H9 (cell line): ENCODE data around the gene FHL1. TPM values are rescaled to one million over a fixed set of nuclear protein-coding genes. Genes with fewer than 3 reads are reported as not detected.

ENCODE experiments used
- DNase-seq: peaks from one replicate; pipeline ENCODE4 v3.0.0-alpha.2; 2017
- H2AFZ ChIP-seq: one replicate; pipeline ENCODE4 v1.6.1; 2013; ENCODE audit warnings: mild to moderate bottlenecking, low read length, control low read depth, moderate library complexity
- H2AK5ac ChIP-seq: 2 replicates; pipeline ENCODE4 v1.6.1; 2013; ENCODE audit warnings: low read length, control low read depth, mixed read lengths; ENCODE audit not compliant: insufficient read length
- H2BK120ac ChIP-seq: one replicate; pipeline ENCODE4 v1.6.1; 2013; ENCODE audit warnings: low read depth, mild to moderate bottlenecking, low read length, control low read depth, inconsistent platforms; ENCODE audit not compliant: poor library complexity, severe bottlenecking
- H2BK12ac ChIP-seq: 2 replicates; pipeline ENCODE4 v1.6.1; 2013; ENCODE audit warnings: low read length, control low read depth, mixed read lengths, low read depth; ENCODE audit not compliant: insufficient read length
- H2BK15ac ChIP-seq: 2 replicates; pipeline ENCODE4 v1.6.1; 2013; ENCODE audit warnings: low read depth, low read length, control low read depth
- H2BK20ac ChIP-seq: one replicate; pipeline ENCODE4 v1.6.1; 2013; ENCODE audit warnings: low read depth, mild to moderate bottlenecking, low read length, control low read depth, inconsistent platforms; ENCODE audit not compliant: poor library complexity, severe bottlenecking
- H2BK5ac ChIP-seq: 2 replicates; pipeline ENCODE4 v1.6.1; 2013; ENCODE audit warnings: low read length, control low read depth, mixed read lengths; ENCODE audit not compliant: insufficient read length
- H3K14ac ChIP-seq: 2 replicates; pipeline ENCODE4 v1.6.1; 2013; ENCODE audit warnings: low read length, control low read depth; ENCODE audit not compliant: insufficient read depth
- H3K18ac ChIP-seq: 2 replicates; pipeline ENCODE4 v1.6.1; 2013; ENCODE audit warnings: low read depth, mild to moderate bottlenecking, mixed read lengths, low read length, control low read depth; ENCODE audit not compliant: insufficient read length
- H3K23ac ChIP-seq: 2 replicates; pipeline ENCODE4 v1.6.1; 2013; ENCODE audit warnings: low read length, control low read depth, mixed read lengths, low read depth; ENCODE audit not compliant: insufficient read length
- H3K23me2 ChIP-seq: 2 replicates; pipeline ENCODE4 v1.6.1; 2013; ENCODE audit warnings: low read depth, mild to moderate bottlenecking, mixed read lengths, low read length, control low read depth; ENCODE audit not compliant: insufficient read length, poor library complexity, severe bottlenecking
- H3K27ac ChIP-seq: 2 replicates; pipeline ENCODE4 v1.5.1; 2013; ENCODE audit warnings: low read length, control low read depth, mixed read lengths, low read depth; ENCODE audit not compliant: insufficient read length
- H3K27me3 ChIP-seq: 2 replicates; pipeline ENCODE4 v1.6.1; 2013; ENCODE audit warnings: low read length, control low read depth, inconsistent platforms; ENCODE audit not compliant: insufficient read depth
- H3K4ac ChIP-seq: 2 replicates; pipeline ENCODE4 v1.6.1; 2013; ENCODE audit warnings: low read depth, mild to moderate bottlenecking, control low read depth, inconsistent platforms, low read length, moderate library complexity
- H3K4me1 ChIP-seq: 2 replicates; pipeline ENCODE4 v1.6.1; 2013; ENCODE audit warnings: low read length, control low read depth, inconsistent platforms; ENCODE audit not compliant: insufficient read depth
- H3K4me2 ChIP-seq: 2 replicates; pipeline ENCODE4 v1.6.1; 2013; ENCODE audit warnings: low read length, control low read depth, mixed read lengths; ENCODE audit not compliant: insufficient read length, insufficient read depth
- H3K56ac ChIP-seq: 2 replicates; pipeline ENCODE4 v1.6.1; 2013; ENCODE audit warnings: low read depth, mild to moderate bottlenecking, mixed read lengths, low read length, control low read depth; ENCODE audit not compliant: insufficient read length
- H3K79me1 ChIP-seq: 2 replicates; pipeline ENCODE4 v1.6.1; 2013; ENCODE audit warnings: low read depth, mild to moderate bottlenecking, moderate library complexity, low read length, control low read depth, inconsistent platforms; ENCODE audit not compliant: insufficient read depth, poor library complexity, severe bottlenecking
- H3K79me2 ChIP-seq: 2 replicates; pipeline ENCODE4 v1.6.1; 2013; ENCODE audit warnings: low read length, control low read depth, inconsistent platforms; ENCODE audit not compliant: insufficient read depth
- H3K9ac ChIP-seq: 2 replicates; pipeline ENCODE4 v1.6.1; 2013; ENCODE audit warnings: low read length, control low read depth, mixed read lengths; ENCODE audit not compliant: insufficient read length; ENCODE audit errors: extremely low read depth
- H3K9me3 ChIP-seq: one replicate; pipeline ENCODE4 v1.6.1; 2013; ENCODE audit warnings: low read depth, low read length, inconsistent platforms; ENCODE audit not compliant: control insufficient read depth
- H3T11ph ChIP-seq: one replicate; pipeline ENCODE4 v1.6.1; 2013; ENCODE audit warnings: mild to moderate bottlenecking, low read length, control low read depth, inconsistent platforms
- H4K20me1 ChIP-seq: one replicate; pipeline ENCODE4 v1.6.1; 2013; ENCODE audit not compliant: control insufficient read depth, insufficient read length, insufficient read depth
- H4K5ac ChIP-seq: 2 replicates; pipeline ENCODE4 v1.6.1; 2013; ENCODE audit warnings: low read depth, mild to moderate bottlenecking, mixed read lengths, low read length, control low read depth; ENCODE audit not compliant: insufficient read length
- H4K8ac ChIP-seq: replicated peaks from 2 replicates; pipeline ENCODE4 v1.6.1; 2013; ENCODE audit warnings: low read length, control low read depth, mixed read lengths, low read depth; ENCODE audit not compliant: insufficient read length
- H4K91ac ChIP-seq: 2 replicates; pipeline ENCODE4 v1.6.1; 2013; ENCODE audit warnings: low read depth, mild to moderate bottlenecking, moderate library complexity, mixed read lengths, low read length, control low read depth; ENCODE audit not compliant: insufficient read length
- H3K27ac Mint-ChIP-seq, 3 experiments: 2 replicates in 2 of 3; 3 replicates in 1 of 3; pipeline ENCODE4 v1.8.0; 2020 to 2021; ENCODE audit warnings: mixed read lengths in 3 of 3, mild to moderate bottlenecking in 1 of 3, moderate library complexity in 1 of 3
- H3K27me3 Mint-ChIP-seq: 2 replicates; pipeline ENCODE4 v1.8.0; 2021; ENCODE audit warnings: low read depth, mild to moderate bottlenecking, moderate library complexity, mixed read lengths
- H3K36me3 Mint-ChIP-seq, 3 experiments: 2 replicates in 2 of 3; 3 replicates in 1 of 3; pipeline ENCODE4 v1.8.0; 2020 to 2021; ENCODE audit warnings: low read depth in 3 of 3, mixed read lengths in 3 of 3; ENCODE audit not compliant: insufficient read depth in 1 of 3
- H3K4me1 Mint-ChIP-seq, 2 experiments: 2 replicates each; pipeline ENCODE4 v1.8.0; 2020; ENCODE audit warnings: mixed read lengths in 2 of 2
- H3K4me3 Mint-ChIP-seq, 2 experiments: 2 replicates in 1 of 2; 3 replicates in 1 of 2; pipeline ENCODE4 v1.8.0; 2020 to 2021; ENCODE audit warnings: mild to moderate bottlenecking in 2 of 2, mixed read lengths in 2 of 2, moderate library complexity in 1 of 2
- H3K9me3 Mint-ChIP-seq, 2 experiments: 2 replicates in 1 of 2; 3 replicates in 1 of 2; pipeline ENCODE4 v1.8.0; 2020; ENCODE audit warnings: mild to moderate bottlenecking in 2 of 2, mixed read lengths in 2 of 2, moderate library complexity in 1 of 2
- CTCF ChIP-seq: fragments of 200-600 bp; sonication (generic); conservative IDR thresholded peaks from 3 replicates; pipeline ENCODE4 v1.8.0; 2021; ENCODE audit warnings: antibody characterized with exemption, mild to moderate bottlenecking
- WGBS: extraction: QIAGEN DNeasy Blood & Tissue Kit; methylation state at CpG from one replicate; pipeline ENCODE4 v1.1.7; 2013; ENCODE audit warnings: missing lambda C conversion rate, low lambda C conversion rate, mixed read lengths; ENCODE audit not compliant: insufficient read length; ENCODE audit errors: extremely low coverage; 5-methylcytosine and 5-hydroxymethylcytosine counted together
- total RNA-seq: library from RNA; stranded (reverse); gene quantifications from 2 replicates; pipeline ENCODE4 v1.2.1, GENCODE V29; 2021

FHL1 gene
- total RNA-seq, 1 experiment from 2014 or later, result 20.0 TPM

GRCh38 chrX:136258951-136259350, 111.6 kb downstream of the FHL1 start:
- no peak overlapping the region for H3K4me2 ChIP-seq
- H3K4me1 ChIP-seq, result no peaks in the 10 kb centered on the region
- no peaks in the 10 kb centered on the region for H3K23me2 ChIP-seq
- H2AFZ ChIP-seq, result no peak overlapping the region
- no peak overlapping the region for H2AK5ac ChIP-seq
- Mint-ChIP-seq H3K4me1 (peaks cover 7 to 20% of the 10 kb centered on the region in 2 experiments), H3K27me3 (no peaks in the 10 kb centered on the region; the same call in 1 of the 2 replicates), H3K27ac (no peak overlapping the region), H3K36me3 (no peaks in the 10 kb centered on the region; a peak in 2 of 7 replicates), H3K4me3 (no peak overlapping the region), H3K9me3 (peaks cover 68 to 78% of the 10 kb centered on the region in 2 experiments)
- H3K79me2 ChIP-seq, result no peaks in the 10 kb centered on the region
- no peak overlapping the region for H3T11ph ChIP-seq
- H4K91ac ChIP-seq, result no peak overlapping the region
- no peak overlapping the region for H3K4ac ChIP-seq
- H2BK12ac ChIP-seq, result no peak overlapping the region
- H2BK15ac ChIP-seq, result no peak overlapping the region
- no peak overlapping the region for H3K9ac ChIP-seq
- H3K9me3 ChIP-seq, result peaks cover 50% of the 10 kb centered on the region
- no peaks in the 10 kb centered on the region for H3K79me1 ChIP-seq
- H3K23ac ChIP-seq, result no peak overlapping the region
- no peaks in the 10 kb centered on the region for H4K20me1 ChIP-seq
- H3K18ac ChIP-seq, result no peak overlapping the region
- H3K27ac ChIP-seq, result no peak overlapping the region
- H4K8ac ChIP-seq, result no peak overlapping the region
- WGBS, result no CpG with 5 or more reads among the region's 1 CpG
- TF ChIP-seq CTCF, result no peak
- DNase-seq, result no peak
- no peak overlapping the region for H2BK5ac ChIP-seq
- H3K27me3 ChIP-seq, result no peaks in the 10 kb centered on the region
- H3K56ac ChIP-seq, result no peak overlapping the region
- no peak overlapping the region for H3K14ac ChIP-seq
- no peak overlapping the region for H2BK120ac ChIP-seq
- no peak overlapping the region for H2BK20ac ChIP-seq
- no peak overlapping the region for H4K5ac ChIP-seq
